NCI-H226 (cell line): Measurements from ENCODE around the gene HERC2.
"Not testable (repeated sequence)": the region's sequence is repeated elsewhere in the genome, so short reads cannot be mapped to it uniquely, and the experiment has no call there.

Experiments
- DNase-seq: peaks from one replicate; pipeline ENCODE4 v3.0.0-alpha.2; 2015

Gene HERC2

GRCh38 chr15:28273468-28273867, 48.5 kb downstream of the HERC2 start:
- DNase-seq = no peak

GRCh38 chr15:28272587-28272986, 49.4 kb downstream of the HERC2 start:
- no peak for DNase-seq

GRCh38 chr15:28271697-28272260, 50.2 kb downstream of the HERC2 start:
- DNase-seq = no peak

GRCh38 chr15:28269097-28269496, 52.9 kb downstream of the HERC2 start:
- DNase-seq = no peak

GRCh38 chr15:28267727-28268126, 54.3 kb downstream of the HERC2 start:
- no peak for DNase-seq

GRCh38 chr15:28265334-28266019, 56.5 kb downstream of the HERC2 start:
- no peak for DNase-seq

GRCh38 chr15:28264166-28264565, 57.8 kb downstream of the HERC2 start:
- DNase-seq = no peak

GRCh38 chr15:28262438-28262837, 59.5 kb downstream of the HERC2 start:
- no peak for DNase-seq

- no peak for DNase-seq
Observed at GRCh38 chr15:28260722-28261121, 61.3 kb downstream of the HERC2 start.

GRCh38 chr15:28260317-28260716, 61.7 kb downstream of the HERC2 start:
- DNase-seq = no peak

- DNase-seq = no peak
Observed at GRCh38 chr15:28255965-28256364, 66.0 kb downstream of the HERC2 start.

- DNase-seq = no peak
Observed at GRCh38 chr15:28252831-28253230, 69.1 kb downstream of the HERC2 start.

GRCh38 chr15:28246605-28247004, 75.4 kb downstream of the HERC2 start:
- DNase-seq = no peak

- no peak for DNase-seq
Observed at GRCh38 chr15:28243901-28244300, 78.1 kb downstream of the HERC2 start.

GRCh38 chr15:28243399-28243798, 78.6 kb downstream of the HERC2 start:
- DNase-seq = no peak

GRCh38 chr15:28238296-28238695, 83.7 kb downstream of the HERC2 start:
- DNase-seq = not testable (repeated sequence)

- DNase-seq = not testable (repeated sequence)
Observed at GRCh38 chr15:28231743-28232142, 90.2 kb downstream of the HERC2 start.

GRCh38 chr15:28231336-28231735, 90.6 kb downstream of the HERC2 start:
- not testable (repeated sequence) for DNase-seq

GRCh38 chr15:28228990-28229640, 92.9 kb downstream of the HERC2 start:
- DNase-seq = not testable (repeated sequence)

GRCh38 chr15:28228096-28228495, 93.9 kb downstream of the HERC2 start:
- no peak for DNase-seq

- not testable (repeated sequence) for DNase-seq
Observed at GRCh38 chr15:28227303-28227702, 94.7 kb downstream of the HERC2 start.

- not testable (repeated sequence) for DNase-seq
Observed at GRCh38 chr15:28222612-28223011, 99.4 kb downstream of the HERC2 start.

- not testable (repeated sequence) for DNase-seq
Observed at GRCh38 chr15:28221696-28222095, 100.3 kb downstream of the HERC2 start.

- no peak for DNase-seq
Observed at GRCh38 chr15:28219116-28219515, 102.9 kb downstream of the HERC2 start.
